ENCODE data around the gene DHRSX.

DNA sequence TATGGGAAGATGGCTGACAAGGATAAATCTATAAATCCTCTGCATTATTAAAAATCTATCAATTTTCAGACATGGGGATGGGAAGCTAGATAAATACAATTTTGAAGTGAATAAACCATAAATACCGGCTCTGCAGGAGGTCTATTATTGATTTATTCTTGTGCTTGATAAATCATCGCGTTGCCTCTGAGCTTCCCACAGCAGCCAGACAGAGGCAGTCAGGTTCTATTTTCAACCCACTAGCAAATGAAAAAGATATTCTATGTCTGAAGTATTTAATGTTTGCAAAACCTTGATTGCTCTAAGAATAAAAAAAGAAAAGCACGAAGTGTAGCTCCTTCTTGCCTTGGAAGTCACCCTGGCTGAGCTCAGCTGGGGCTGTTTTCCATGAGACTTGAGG lies 216.2 kb downstream of the DHRSX start:
- TF ChIP-seq CTCF (conservative IDR thresholded peaks at IDR 0.05 in 1 of 2, IDR thresholded peaks at IDR 0.05 in 1 of 2; ENCODE audit: extremely low read depth in 1 of 2, insufficient read depth in 1 of 2, low read depth in 1 of 2, low read length in 2 of 2) (no peak), EZH2 (IDR thresholded peaks at IDR 0.05; ENCODE audit: borderline replicate concordance, low read length) (no peak)
